GM12878 (cell line): ENCODE data around the gene GPER1. TPM values are rescaled to one million over a fixed set of nuclear protein-coding genes. Genes with fewer than 3 reads are reported as not detected.

Experiments used
- ASH2L ChIP-seq: fragments of 300-600, 200-600 bp; sonication (generic); IDR thresholded peaks from 2 replicates; pipeline ENCODE4 v1.6.1; 2017; ENCODE audit warnings: low read depth, mild to moderate bottlenecking, borderline replicate concordance
- BACH1 ChIP-seq: fragments of 450-650 bp; IDR thresholded peaks from 2 replicates; pipeline ENCODE4 v1.6.1; 2017; ENCODE audit warnings: mild to moderate bottlenecking, borderline replicate concordance
- DPF2 ChIP-seq: fragments of 450-650 bp; IDR thresholded peaks from 2 replicates; pipeline ENCODE4 v1.6.1; 2017; ENCODE audit warnings: mild to moderate bottlenecking
- EED ChIP-seq: sonication (generic); IDR thresholded peaks from 2 replicates; pipeline ENCODE4 v1.6.1; 2016; ENCODE audit warnings: antibody characterized with exemption, low read depth
- FOXM1 ChIP-seq: IDR thresholded peaks from 2 replicates; pipeline ENCODE4 v1.6.1; 2012; ENCODE audit warnings: low read depth, mild to moderate bottlenecking, inconsistent platforms, low read length, moderate library complexity
- GATAD2B ChIP-seq: fragments of 450-650 bp; conservative IDR thresholded peaks from 2 replicates; pipeline ENCODE4 v1.6.1; 2017; ENCODE audit warnings: low read depth, mild to moderate bottlenecking, moderate library complexity
- IKZF2 ChIP-seq, 2 experiments: fragments of 450-650 bp; IDR thresholded peaks; 2 replicates each; pipeline ENCODE4 v1.6.1; 2017; ENCODE audit warnings: mild to moderate bottlenecking in 2 of 2, moderate library complexity in 2 of 2
- IRF5 ChIP-seq: fragments of 450-650 bp; IDR thresholded peaks from 2 replicates; pipeline ENCODE4 v1.6.1; 2017; ENCODE audit warnings: borderline replicate concordance
- LARP7 ChIP-seq: fragments of 450-650 bp; IDR thresholded peaks from 2 replicates; pipeline ENCODE4 v1.6.1; 2017; ENCODE audit warnings: mild to moderate bottlenecking
- MTA2 ChIP-seq: fragments of 450-650 bp; IDR thresholded peaks from 2 replicates; pipeline ENCODE4 v1.6.1; 2016; ENCODE audit warnings: low read depth, mild to moderate bottlenecking, moderate library complexity
- MXI1 ChIP-seq: fragments of 150-350 bp; IDR thresholded peaks from 2 replicates; pipeline ENCODE4 v1.6.1; 2011; ENCODE audit warnings: low read depth, mild to moderate bottlenecking, inconsistent platforms, low read length, improper control_type of control experiment
- NR2F1 ChIP-seq: fragments of 450-650 bp; conservative IDR thresholded peaks from 2 replicates; pipeline ENCODE4 v1.6.1; 2017; ENCODE audit warnings: mild to moderate bottlenecking
- POU2F2 ChIP-seq: IDR thresholded peaks from 3 replicates; pipeline ENCODE4 v1.6.1; 2011; ENCODE audit warnings: low read depth, mild to moderate bottlenecking, low read length, borderline replicate concordance
- SPI1 ChIP-seq: IDR thresholded peaks from 2 replicates; pipeline ENCODE4 v1.6.1; 2011; ENCODE audit warnings: low read depth, mild to moderate bottlenecking, low read length, moderate library complexity, borderline replicate concordance; ENCODE audit not compliant: insufficient read depth
- ZBTB40 ChIP-seq: fragments of 450-650 bp; IDR thresholded peaks from 2 replicates; pipeline ENCODE4 v1.6.1; 2016; ENCODE audit warnings: mild to moderate bottlenecking, moderate library complexity, borderline replicate concordance
- polyA plus RNA-seq, 11 experiments: library from polyadenylated mRNA; depleted of rRNA in 4 of 11; unstranded in 6 of 11; stranded (reverse) in 5 of 11; fragments of >200 nt; fragmentation: Nextera tagmentation in 4 of 11; fragmentation: Illumina TruSeq in 1 of 11; extraction: Ambion mirVana in 4 of 11; extraction: Trizol in 1 of 11; gene quantifications; 1 replicate in 1 of 11; 2 replicates in 10 of 11; pipeline versions ENCODE4 v1.2.1 to v1.2.3, GENCODE V29; 2011 to 2016; ENCODE audit warnings: inconsistent platforms in 2 of 11, missing spikeins in 2 of 11, low read depth in 1 of 11
- total RNA-seq, 4 experiments: library from RNA; depleted of rRNA in 3 of 4; stranded (reverse); fragments of >200 nt in 3 of 4; fragmentation: Illumina TruSeq in 1 of 4; extraction: Trizol in 1 of 4; gene quantifications; 2 replicates each; pipeline versions ENCODE4 v1.2.1 to v1.2.3, GENCODE V29; 2013 to 2021
- TF ChIP-seq, protein P1 (sequence below): IDR thresholded peaks from 2 replicates; pipeline ENCODE4 v1.6.1; 2012; ENCODE audit warnings: low read depth, low read length, improper control_type of control experiment
- TF ChIP-seq, protein P2 (sequence below): fragments of 150-350 bp; IDR thresholded peaks from 2 replicates; pipeline ENCODE4 v1.6.1; 2014; ENCODE audit warnings: mild to moderate bottlenecking, low read depth, low read length
- TF ChIP-seq, protein P3 (sequence below): fragments of 450-650 bp; IDR thresholded peaks from 2 replicates; pipeline ENCODE4 v1.6.1; 2017; ENCODE audit warnings: low read depth, mild to moderate bottlenecking, moderate library complexity

The GPER1 gene
- total and polyA plus RNA-seq, 10 of the 15 experiments (the other 5 are each of a cell fraction or from before 2014, with no cell fraction given), result 0.03 to 6.5 (median 2.6) TPM

- TF ChIP-seq BACH1 (0 out of 2 replicates have a peak, but pooled peaks have one; percentile 31), IRF5 (no peak), GATAD2B (no peak), EED (no peak), FOXM1 (0 out of 2 replicates have a peak, but pooled peaks have one; percentile 26), IKZF2 (IDR thresholded peaks at IDR 0.05) (peak; percentile 12 to 15; a peak in 1 of 4 replicates), LARP7 (no peak; the same call in 1 of the 2 replicates), MTA2 (peak; percentile 29; the same call in 1 of the 2 replicates), MXI1 (0 out of 2 replicates have a peak, but pooled peaks have one; percentile 23), DPF2 (0 out of 2 replicates have a peak, but pooled peaks have one; percentile 31), ASH2L (no peak), SPI1 (no peak), NR2F1 (0 out of 2 replicates have a peak, but pooled peaks have one; percentile 10), ZBTB40 (no peak), POU2F2 (no peak)
- TF ChIP-seq, protein P1, sequence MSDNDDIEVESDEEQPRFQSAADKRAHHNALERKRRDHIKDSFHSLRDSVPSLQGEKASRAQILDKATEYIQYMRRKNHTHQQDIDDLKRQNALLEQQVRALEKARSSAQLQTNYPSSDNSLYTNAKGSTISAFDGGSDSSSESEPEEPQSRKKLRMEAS, result 0 out of 2 replicates have a peak, but pooled peaks have one; percentile 38
- TF ChIP-seq, protein P2, sequence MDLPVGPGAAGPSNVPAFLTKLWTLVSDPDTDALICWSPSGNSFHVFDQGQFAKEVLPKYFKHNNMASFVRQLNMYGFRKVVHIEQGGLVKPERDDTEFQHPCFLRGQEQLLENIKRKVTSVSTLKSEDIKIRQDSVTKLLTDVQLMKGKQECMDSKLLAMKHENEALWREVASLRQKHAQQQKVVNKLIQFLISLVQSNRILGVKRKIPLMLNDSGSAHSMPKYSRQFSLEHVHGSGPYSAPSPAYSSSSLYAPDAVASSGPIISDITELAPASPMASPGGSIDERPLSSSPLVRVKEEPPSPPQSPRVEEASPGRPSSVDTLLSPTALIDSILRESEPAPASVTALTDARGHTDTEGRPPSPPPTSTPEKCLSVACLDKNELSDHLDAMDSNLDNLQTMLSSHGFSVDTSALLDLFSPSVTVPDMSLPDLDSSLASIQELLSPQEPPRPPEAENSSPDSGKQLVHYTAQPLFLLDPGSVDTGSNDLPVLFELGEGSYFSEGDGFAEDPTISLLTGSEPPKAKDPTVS, result no peak
- TF ChIP-seq, protein P3, sequence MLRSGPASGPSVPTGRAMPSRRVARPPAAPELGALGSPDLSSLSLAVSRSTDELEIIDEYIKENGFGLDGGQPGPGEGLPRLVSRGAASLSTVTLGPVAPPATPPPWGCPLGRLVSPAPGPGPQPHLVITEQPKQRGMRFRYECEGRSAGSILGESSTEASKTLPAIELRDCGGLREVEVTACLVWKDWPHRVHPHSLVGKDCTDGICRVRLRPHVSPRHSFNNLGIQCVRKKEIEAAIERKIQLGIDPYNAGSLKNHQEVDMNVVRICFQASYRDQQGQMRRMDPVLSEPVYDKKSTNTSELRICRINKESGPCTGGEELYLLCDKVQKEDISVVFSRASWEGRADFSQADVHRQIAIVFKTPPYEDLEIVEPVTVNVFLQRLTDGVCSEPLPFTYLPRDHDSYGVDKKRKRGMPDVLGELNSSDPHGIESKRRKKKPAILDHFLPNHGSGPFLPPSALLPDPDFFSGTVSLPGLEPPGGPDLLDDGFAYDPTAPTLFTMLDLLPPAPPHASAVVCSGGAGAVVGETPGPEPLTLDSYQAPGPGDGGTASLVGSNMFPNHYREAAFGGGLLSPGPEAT, result no peak
- TF ChIP-seq, all 136 proteins: peak for 24
These were observed 17.3 kb downstream of the GPER1 start (continued) for GRCh38 chr7:1105189-1105588.
